ENCODE results near the gene ABHD12.

Gene ABHD12

DNA sequence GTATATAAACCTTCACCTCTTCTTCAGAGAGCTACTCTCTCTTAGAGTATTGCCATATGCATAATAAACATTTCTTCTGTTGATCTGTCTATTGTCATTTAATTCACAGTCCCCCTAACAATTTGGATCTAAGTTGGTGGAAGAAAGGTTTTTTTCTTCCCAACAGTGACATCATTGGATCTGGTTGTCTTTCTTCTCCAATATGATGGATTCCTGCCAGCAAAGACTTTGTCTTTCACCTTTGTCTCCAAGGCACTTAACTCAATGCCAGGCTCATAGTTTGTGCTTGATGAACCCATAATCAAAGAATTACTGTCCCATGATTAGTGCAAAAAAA is 39.6 kb downstream of the ABHD12 start:
- no peak for ATAC-seq
- no peak for TF ChIP-seq PPARA (CRISPR knock-in tag; IDR thresholded peaks at IDR 0.05; ENCODE audit: borderline replicate concordance)
- TF ChIP-seq, protein P1, sequence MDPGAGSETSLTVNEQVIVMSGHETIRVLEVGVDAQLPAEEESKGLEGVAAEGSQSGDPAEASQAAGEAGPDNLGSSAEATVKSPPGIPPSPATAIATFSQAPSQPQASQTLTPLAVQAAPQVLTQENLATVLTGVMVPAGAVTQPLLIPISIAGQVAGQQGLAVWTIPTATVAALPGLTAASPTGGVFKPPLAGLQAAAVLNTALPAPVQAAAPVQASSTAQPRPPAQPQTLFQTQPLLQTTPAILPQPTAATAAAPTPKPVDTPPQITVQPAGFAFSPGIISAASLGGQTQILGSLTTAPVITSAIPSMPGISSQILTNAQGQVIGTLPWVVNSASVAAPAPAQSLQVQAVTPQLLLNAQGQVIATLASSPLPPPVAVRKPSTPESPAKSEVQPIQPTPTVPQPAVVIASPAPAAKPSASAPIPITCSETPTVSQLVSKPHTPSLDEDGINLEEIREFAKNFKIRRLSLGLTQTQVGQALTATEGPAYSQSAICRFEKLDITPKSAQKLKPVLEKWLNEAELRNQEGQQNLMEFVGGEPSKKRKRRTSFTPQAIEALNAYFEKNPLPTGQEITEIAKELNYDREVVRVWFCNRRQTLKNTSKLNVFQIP (CRISPR knock-in tag; IDR thresholded peaks at IDR 0.05; ENCODE audit: borderline replicate concordance, low read depth), result no peak
- TF ChIP-seq, protein P2, sequence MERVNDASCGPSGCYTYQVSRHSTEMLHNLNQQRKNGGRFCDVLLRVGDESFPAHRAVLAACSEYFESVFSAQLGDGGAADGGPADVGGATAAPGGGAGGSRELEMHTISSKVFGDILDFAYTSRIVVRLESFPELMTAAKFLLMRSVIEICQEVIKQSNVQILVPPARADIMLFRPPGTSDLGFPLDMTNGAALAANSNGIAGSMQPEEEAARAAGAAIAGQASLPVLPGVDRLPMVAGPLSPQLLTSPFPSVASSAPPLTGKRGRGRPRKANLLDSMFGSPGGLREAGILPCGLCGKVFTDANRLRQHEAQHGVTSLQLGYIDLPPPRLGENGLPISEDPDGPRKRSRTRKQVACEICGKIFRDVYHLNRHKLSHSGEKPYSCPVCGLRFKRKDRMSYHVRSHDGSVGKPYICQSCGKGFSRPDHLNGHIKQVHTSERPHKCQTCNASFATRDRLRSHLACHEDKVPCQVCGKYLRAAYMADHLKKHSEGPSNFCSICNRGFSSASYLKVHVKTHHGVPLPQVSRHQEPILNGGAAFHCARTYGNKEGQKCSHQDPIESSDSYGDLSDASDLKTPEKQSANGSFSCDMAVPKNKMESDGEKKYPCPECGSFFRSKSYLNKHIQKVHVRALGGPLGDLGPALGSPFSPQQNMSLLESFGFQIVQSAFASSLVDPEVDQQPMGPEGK (CRISPR knock-in tag; IDR thresholded peaks at IDR 0.05; ENCODE audit: borderline replicate concordance), result no peak
- TF ChIP-seq, protein P3, sequence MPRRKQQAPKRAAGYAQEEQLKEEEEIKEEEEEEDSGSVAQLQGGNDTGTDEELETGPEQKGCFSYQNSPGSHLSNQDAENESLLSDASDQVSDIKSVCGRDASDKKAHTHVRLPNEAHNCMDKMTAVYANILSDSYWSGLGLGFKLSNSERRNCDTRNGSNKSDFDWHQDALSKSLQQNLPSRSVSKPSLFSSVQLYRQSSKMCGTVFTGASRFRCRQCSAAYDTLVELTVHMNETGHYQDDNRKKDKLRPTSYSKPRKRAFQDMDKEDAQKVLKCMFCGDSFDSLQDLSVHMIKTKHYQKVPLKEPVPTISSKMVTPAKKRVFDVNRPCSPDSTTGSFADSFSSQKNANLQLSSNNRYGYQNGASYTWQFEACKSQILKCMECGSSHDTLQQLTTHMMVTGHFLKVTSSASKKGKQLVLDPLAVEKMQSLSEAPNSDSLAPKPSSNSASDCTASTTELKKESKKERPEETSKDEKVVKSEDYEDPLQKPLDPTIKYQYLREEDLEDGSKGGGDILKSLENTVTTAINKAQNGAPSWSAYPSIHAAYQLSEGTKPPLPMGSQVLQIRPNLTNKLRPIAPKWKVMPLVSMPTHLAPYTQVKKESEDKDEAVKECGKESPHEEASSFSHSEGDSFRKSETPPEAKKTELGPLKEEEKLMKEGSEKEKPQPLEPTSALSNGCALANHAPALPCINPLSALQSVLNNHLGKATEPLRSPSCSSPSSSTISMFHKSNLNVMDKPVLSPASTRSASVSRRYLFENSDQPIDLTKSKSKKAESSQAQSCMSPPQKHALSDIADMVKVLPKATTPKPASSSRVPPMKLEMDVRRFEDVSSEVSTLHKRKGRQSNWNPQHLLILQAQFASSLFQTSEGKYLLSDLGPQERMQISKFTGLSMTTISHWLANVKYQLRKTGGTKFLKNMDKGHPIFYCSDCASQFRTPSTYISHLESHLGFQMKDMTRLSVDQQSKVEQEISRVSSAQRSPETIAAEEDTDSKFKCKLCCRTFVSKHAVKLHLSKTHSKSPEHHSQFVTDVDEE (CRISPR knock-in tag; IDR thresholded peaks at IDR 0.05), result no peak
- TF ChIP-seq RARB (CRISPR knock-in tag; IDR thresholded peaks at IDR 0.05), result no peak
- no peak for TF ChIP-seq CSDC2 (CRISPR knock-in tag; IDR thresholded peaks at IDR 0.05)
- TF ChIP-seq OSR1 (CRISPR knock-in tag; IDR thresholded peaks at IDR 0.05), result no peak
- TF ChIP-seq ISL1 (CRISPR knock-in tag; IDR thresholded peaks at IDR 0.05), result no peak
- TF ChIP-seq ZC3H10 (CRISPR knock-in tag; IDR thresholded peaks at IDR 0.05), result no peak
- no peak for TF ChIP-seq GLIS3 (CRISPR knock-in tag; IDR thresholded peaks at IDR 0.05)
- TF ChIP-seq CSRNP3 (CRISPR knock-in tag; IDR thresholded peaks at IDR 0.05), result no peak

GRCh38 chr20:25346349-25346748 is 44.3 kb downstream of the ABHD12 start:
- ATAC-seq, result no peak
- no peak for TF ChIP-seq ARNTL (CRISPR knock-in tag; IDR thresholded peaks at IDR 0.05; ENCODE audit: borderline replicate concordance, low read depth)

DNA sequence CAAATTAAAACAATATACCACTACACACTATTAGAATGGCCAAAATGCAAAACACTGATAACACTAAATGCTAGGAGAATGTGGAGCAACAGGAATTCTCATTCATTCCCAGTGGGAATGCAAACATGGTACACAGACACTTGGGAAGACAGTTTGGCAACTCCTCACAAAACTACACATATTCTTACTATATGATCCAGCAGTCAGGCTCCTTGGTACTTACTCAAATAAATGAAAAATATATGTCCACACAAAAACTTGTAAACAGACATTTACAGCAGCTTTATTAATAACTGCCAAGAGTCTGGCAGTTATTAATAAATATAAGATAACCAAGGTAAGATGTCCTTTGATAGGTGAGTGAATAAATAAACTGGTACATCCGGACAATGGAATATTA is 44.9 kb downstream of the ABHD12 start:
- ATAC-seq, result no peak
- TF ChIP-seq ZFP3 (CRISPR knock-in tag; IDR thresholded peaks at IDR 0.05) (no peak), TCF4 (CRISPR knock-in tag; IDR thresholded peaks at IDR 0.05; ENCODE audit: borderline replicate concordance) (no peak), RARB (CRISPR knock-in tag; IDR thresholded peaks at IDR 0.05) (no peak), CSDC2 (CRISPR knock-in tag; IDR thresholded peaks at IDR 0.05) (no peak), ARNTL (CRISPR knock-in tag; IDR thresholded peaks at IDR 0.05; ENCODE audit: borderline replicate concordance, low read depth) (no peak), TOX (CRISPR knock-in tag; IDR thresholded peaks at IDR 0.05; ENCODE audit: borderline replicate concordance) (no peak), OSR1 (CRISPR knock-in tag; IDR thresholded peaks at IDR 0.05) (no peak), ZC3H10 (CRISPR knock-in tag; IDR thresholded peaks at IDR 0.05) (no peak), GLIS3 (CRISPR knock-in tag; IDR thresholded peaks at IDR 0.05) (no peak), ZNF565 (CRISPR knock-in tag; conservative IDR thresholded peaks at IDR 0.05; ENCODE audit: low read depth) (no peak), ZNF70 (CRISPR knock-in tag; IDR thresholded peaks at IDR 0.05) (no peak), ISL1 (CRISPR knock-in tag; IDR thresholded peaks at IDR 0.05) (no peak), PPARA (CRISPR knock-in tag; IDR thresholded peaks at IDR 0.05; ENCODE audit: borderline replicate concordance) (no peak), ZFP30 (CRISPR knock-in tag; IDR thresholded peaks at IDR 0.05) (no peak), ESRRG (CRISPR knock-in tag; IDR thresholded peaks at IDR 0.05) (no peak)
- TF ChIP-seq, protein P4, sequence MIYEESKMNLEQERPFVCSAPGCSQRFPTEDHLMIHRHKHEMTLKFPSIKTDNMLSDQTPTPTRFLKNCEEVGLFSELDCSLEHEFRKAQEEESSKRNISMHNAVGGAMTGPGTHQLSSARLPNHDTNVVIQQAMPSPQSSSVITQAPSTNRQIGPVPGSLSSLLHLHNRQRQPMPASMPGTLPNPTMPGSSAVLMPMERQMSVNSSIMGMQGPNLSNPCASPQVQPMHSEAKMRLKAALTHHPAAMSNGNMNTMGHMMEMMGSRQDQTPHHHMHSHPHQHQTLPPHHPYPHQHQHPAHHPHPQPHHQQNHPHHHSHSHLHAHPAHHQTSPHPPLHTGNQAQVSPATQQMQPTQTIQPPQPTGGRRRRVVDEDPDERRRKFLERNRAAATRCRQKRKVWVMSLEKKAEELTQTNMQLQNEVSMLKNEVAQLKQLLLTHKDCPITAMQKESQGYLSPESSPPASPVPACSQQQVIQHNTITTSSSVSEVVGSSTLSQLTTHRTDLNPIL (CRISPR knock-in tag; IDR thresholded peaks at IDR 0.05; ENCODE audit: low read depth), result no peak
- TF ChIP-seq, protein P2 (CRISPR knock-in tag; IDR thresholded peaks at IDR 0.05; ENCODE audit: borderline replicate concordance), result no peak
